NCI-H1436 (cell line): Measurements from ENCODE around the gene PTPN18.
"Not testable (repeated sequence)": the region's sequence is repeated elsewhere in the genome, so short reads cannot be mapped to it uniquely, and the experiment has no call there.

ENCODE experiments used
- DNase-seq: peaks from one replicate; lab custom pipeline; 2025; lab: John Stamatoyannopoulos, UW

The PTPN18 gene

GRCh38 chr2:130355578-130356431, at the start of gene PTPN18:
Gene PTPN18 (plus strand): TSS chr2:130356056. CDS start chr2:130356108, 52 bp downstream.
- DNase-seq: peak; percentile 42

- no peak for DNase-seq
Observed at GRCh38 chr2:130307850-130308249, 48.0 kb upstream of the PTPN18 start.

- no peak for DNase-seq
Observed at GRCh38 chr2:130310881-130311280, 45.0 kb upstream of the PTPN18 start.

GRCh38 chr2:130313812-130314334, 42.0 kb upstream of the PTPN18 start:
- no peak for DNase-seq

GRCh38 chr2:130314377-130314776, 41.5 kb upstream of the PTPN18 start:
- DNase-seq: no peak

GRCh38 chr2:130316596-130316995, 39.3 kb upstream of the PTPN18 start:
- DNase-seq: no peak

GRCh38 chr2:130318906-130319305, 37.0 kb upstream of the PTPN18 start:
- no peak for DNase-seq

- no peak for DNase-seq
Observed at GRCh38 chr2:130319536-130319935, 36.3 kb upstream of the PTPN18 start.

- no peak for DNase-seq
Observed at GRCh38 chr2:130327703-130328527, 27.9 kb upstream of the PTPN18 start.

GRCh38 chr2:130328710-130329109, 27.1 kb upstream of the PTPN18 start:
- no peak for DNase-seq

GRCh38 chr2:130332271-130333073, 23.4 kb upstream of the PTPN18 start:
- peak; percentile 53 for DNase-seq

GRCh38 chr2:130333253-130333652, 22.6 kb upstream of the PTPN18 start:
- DNase-seq: not testable (repeated sequence)

- DNase-seq: no peak
Observed at GRCh38 chr2:130334026-130334425, 21.8 kb upstream of the PTPN18 start.

- no peak for DNase-seq
Observed at GRCh38 chr2:130335226-130335625, 20.6 kb upstream of the PTPN18 start.

GRCh38 chr2:130336150-130336876, 19.5 kb upstream of the PTPN18 start:
- DNase-seq: no peak

GRCh38 chr2:130336877-130337734, 18.8 kb upstream of the PTPN18 start:
- peak; percentile 27 for DNase-seq

GRCh38 chr2:130337735-130338325, 18.0 kb upstream of the PTPN18 start:
- no peak for DNase-seq

- no peak for DNase-seq
Observed at GRCh38 chr2:130338793-130339345, 17.0 kb upstream of the PTPN18 start.
